ENCODE measurements around the gene SPATC1L.

SPATC1L gene

DNA sequence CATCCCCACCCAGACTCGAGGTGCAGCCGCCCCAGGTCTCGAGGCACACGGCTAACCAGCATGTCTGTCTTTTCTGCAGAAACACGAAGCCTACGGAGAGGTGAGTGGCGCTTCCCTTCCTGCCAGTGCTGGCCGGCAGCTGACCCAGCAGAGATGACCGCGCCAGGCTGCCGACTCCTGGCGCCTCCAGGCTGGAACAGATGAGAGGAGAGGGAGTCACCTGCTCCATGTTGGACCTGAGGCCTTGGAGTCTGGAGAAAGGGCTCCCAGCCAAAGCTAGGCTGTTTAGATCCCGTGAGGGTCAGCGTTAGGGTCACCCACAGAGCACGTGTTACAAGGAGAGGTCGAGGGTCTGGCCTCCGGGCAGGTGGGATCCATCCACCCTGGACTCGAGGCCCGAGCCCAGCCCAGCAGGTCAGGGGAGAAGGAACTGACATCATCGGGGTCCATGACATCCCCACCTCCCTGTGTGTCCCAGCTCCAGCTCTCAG, 71.5 kb downstream of the SPATC1L start:
- Histone ChIP-seq H3K27ac (replicated peaks) (no peak overlapping the region), H3K4me3 (replicated peaks; ENCODE audit: insufficient read depth, low read length) (no peak overlapping the region), H3K27me3 (ENCODE audit: insufficient read depth, poor library complexity, severe bottlenecking) (no peaks in the 10 kb centered on the region)
- DNase-seq (ENCODE audit: low read depth in 1 of 2, low spot score in 1 of 2) = no peak
- TF ChIP-seq SPI1 (IDR thresholded peaks at IDR 0.05; ENCODE audit: borderline replicate concordance, low read depth) = no peak

- no peak overlapping the region for H3K4me3 ChIP-seq (replicated peaks; ENCODE audit: insufficient read depth, low read length)
- no peak for DNase-seq (ENCODE audit: low read depth in 1 of 2, low spot score in 1 of 2)
- H3K27me3 ChIP-seq (ENCODE audit: insufficient read depth, poor library complexity, severe bottlenecking) = no peaks in the 10 kb centered on the region
- TF ChIP-seq, protein P1, sequence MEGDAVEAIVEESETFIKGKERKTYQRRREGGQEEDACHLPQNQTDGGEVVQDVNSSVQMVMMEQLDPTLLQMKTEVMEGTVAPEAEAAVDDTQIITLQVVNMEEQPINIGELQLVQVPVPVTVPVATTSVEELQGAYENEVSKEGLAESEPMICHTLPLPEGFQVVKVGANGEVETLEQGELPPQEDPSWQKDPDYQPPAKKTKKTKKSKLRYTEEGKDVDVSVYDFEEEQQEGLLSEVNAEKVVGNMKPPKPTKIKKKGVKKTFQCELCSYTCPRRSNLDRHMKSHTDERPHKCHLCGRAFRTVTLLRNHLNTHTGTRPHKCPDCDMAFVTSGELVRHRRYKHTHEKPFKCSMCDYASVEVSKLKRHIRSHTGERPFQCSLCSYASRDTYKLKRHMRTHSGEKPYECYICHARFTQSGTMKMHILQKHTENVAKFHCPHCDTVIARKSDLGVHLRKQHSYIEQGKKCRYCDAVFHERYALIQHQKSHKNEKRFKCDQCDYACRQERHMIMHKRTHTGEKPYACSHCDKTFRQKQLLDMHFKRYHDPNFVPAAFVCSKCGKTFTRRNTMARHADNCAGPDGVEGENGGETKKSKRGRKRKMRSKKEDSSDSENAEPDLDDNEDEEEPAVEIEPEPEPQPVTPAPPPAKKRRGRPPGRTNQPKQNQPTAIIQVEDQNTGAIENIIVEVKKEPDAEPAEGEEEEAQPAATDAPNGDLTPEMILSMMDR (IDR thresholded peaks at IDR 0.05; ENCODE audit: insufficient read depth, low read length) = no peak
- TF ChIP-seq POLR2AphosphoS5 (IDR thresholded peaks at IDR 0.05; ENCODE audit: low read depth) = no peak
- TF ChIP-seq, protein P2, sequence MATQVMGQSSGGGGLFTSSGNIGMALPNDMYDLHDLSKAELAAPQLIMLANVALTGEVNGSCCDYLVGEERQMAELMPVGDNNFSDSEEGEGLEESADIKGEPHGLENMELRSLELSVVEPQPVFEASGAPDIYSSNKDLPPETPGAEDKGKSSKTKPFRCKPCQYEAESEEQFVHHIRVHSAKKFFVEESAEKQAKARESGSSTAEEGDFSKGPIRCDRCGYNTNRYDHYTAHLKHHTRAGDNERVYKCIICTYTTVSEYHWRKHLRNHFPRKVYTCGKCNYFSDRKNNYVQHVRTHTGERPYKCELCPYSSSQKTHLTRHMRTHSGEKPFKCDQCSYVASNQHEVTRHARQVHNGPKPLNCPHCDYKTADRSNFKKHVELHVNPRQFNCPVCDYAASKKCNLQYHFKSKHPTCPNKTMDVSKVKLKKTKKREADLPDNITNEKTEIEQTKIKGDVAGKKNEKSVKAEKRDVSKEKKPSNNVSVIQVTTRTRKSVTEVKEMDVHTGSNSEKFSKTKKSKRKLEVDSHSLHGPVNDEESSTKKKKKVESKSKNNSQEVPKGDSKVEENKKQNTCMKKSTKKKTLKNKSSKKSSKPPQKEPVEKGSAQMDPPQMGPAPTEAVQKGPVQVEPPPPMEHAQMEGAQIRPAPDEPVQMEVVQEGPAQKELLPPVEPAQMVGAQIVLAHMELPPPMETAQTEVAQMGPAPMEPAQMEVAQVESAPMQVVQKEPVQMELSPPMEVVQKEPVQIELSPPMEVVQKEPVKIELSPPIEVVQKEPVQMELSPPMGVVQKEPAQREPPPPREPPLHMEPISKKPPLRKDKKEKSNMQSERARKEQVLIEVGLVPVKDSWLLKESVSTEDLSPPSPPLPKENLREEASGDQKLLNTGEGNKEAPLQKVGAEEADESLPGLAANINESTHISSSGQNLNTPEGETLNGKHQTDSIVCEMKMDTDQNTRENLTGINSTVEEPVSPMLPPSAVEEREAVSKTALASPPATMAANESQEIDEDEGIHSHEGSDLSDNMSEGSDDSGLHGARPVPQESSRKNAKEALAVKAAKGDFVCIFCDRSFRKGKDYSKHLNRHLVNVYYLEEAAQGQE (IDR thresholded peaks at IDR 0.05; ENCODE audit: insufficient replicate concordance, low read depth) = no peak
- TF ChIP-seq GABPA (IDR thresholded peaks at IDR 0.05; ENCODE audit: low read depth) = no peak
- TF ChIP-seq SPI1 (IDR thresholded peaks at IDR 0.05; ENCODE audit: borderline replicate concordance, low read depth) = no peak
- H3K27ac ChIP-seq (replicated peaks) = no peak overlapping the region
These were observed 72.2 kb downstream of the SPATC1L start for GRCh38 chr21:46111857-46112724.

DNA sequence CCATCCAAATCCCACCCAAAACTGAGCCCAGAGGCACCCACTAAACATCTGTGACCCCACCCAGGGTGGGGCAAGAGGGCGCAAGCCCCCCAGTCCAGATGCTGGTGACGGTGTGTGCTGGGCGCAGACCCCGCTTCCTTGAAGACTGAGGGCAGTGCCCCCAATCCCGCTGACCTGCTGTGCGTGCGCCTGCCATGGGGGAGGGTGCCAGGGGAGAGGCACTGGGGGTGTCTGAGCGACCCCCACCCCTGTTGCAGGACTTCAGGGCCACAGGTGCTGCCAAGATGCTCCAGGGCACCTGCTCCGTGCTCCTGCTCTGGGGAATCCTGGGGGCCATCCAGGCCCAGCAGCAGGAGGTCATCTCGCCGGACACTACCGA, 73.1 kb downstream of the SPATC1L start:
- TF ChIP-seq POLR2AphosphoS5 (IDR thresholded peaks at IDR 0.05; ENCODE audit: low read depth) (no peak), SPI1 (IDR thresholded peaks at IDR 0.05; ENCODE audit: borderline replicate concordance, low read depth) (no peak), GABPA (IDR thresholded peaks at IDR 0.05; ENCODE audit: low read depth) (no peak)
- TF ChIP-seq, protein P1 (IDR thresholded peaks at IDR 0.05; ENCODE audit: insufficient read depth, low read length) = no peak
- H3K4me3 ChIP-seq (replicated peaks; ENCODE audit: insufficient read depth, low read length) = no peak overlapping the region
- no peaks in the 10 kb centered on the region for H3K27me3 ChIP-seq (ENCODE audit: insufficient read depth, poor library complexity, severe bottlenecking)
- DNase-seq (ENCODE audit: low read depth in 1 of 2, low spot score in 1 of 2) = no peak
- no peak overlapping the region for H3K27ac ChIP-seq (replicated peaks)
